Skeletal muscle satellite cell (primary cell): ENCODE results near the gene TPP1.

Source experiments
- H3K27me3 ChIP-seq: 2 replicates; pipeline ENCODE4 v1.7.0; 2013; ENCODE audit warnings: low read length; ENCODE audit not compliant: control insufficient read depth, insufficient read depth
- H3K36me3 ChIP-seq: 2 replicates; pipeline ENCODE4 v1.7.0; 2013; ENCODE audit warnings: mild to moderate bottlenecking, control low read depth, low read length; ENCODE audit not compliant: insufficient read depth
- H3K4me1 ChIP-seq: 2 replicates; pipeline ENCODE4 v1.7.0; 2013; ENCODE audit warnings: low read length; ENCODE audit not compliant: control insufficient read depth, insufficient read depth
- H3K4me2 ChIP-seq: 2 replicates; pipeline ENCODE4 v1.7.0; 2013; ENCODE audit warnings: mild to moderate bottlenecking, low read length
- H3K4me3 ChIP-seq: 2 replicates; pipeline ENCODE4 v1.7.0; 2013; ENCODE audit warnings: low read length
- H3K9ac ChIP-seq: 2 replicates; pipeline ENCODE4 v1.7.0; 2013; ENCODE audit warnings: mild to moderate bottlenecking, low read depth, low read length, moderate library complexity
- H3K9me3 ChIP-seq: replicated peaks from 2 replicates; pipeline ENCODE4 v1.7.0; 2013; ENCODE audit warnings: mild to moderate bottlenecking, control low read depth, low read length

The TPP1 gene

DNA sequence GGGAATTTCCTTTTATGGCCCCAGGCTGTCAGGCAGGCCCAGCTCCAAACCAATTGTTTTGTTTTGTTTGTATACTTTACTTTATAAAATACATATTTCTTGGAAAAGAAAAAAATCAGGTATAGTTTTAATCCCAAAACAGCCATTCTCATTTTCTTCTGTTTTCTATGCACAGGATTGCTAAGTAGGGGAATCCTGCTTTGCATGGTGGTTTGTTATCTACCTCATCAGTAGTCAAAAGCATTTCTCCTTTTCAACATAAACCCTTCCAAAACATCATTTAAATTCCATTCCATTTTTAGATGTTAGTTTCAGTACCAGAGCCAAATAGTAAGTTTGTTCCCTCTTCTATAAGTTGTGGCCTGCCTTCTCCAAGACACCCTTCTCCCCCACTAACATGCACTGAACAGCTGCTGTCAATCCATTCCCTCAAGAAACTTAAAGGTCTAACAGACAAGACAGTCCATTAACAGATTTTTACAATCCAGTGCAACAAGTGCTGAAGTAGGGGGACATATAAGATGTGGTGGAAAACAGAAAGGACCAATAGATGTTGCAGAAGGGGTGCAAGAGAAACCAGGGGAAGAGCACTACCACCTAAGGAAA, 11.9 kb downstream of the TPP1 start:
- Histone ChIP-seq H3K4me1 (peaks cover 56% of the 10 kb centered on the region), H3K9me3 (no peaks in the 10 kb centered on the region), H3K9ac (peak overlapping the region; percentile 43), H3K4me2 (peak overlapping the region; percentile 54), H3K36me3 (peaks cover 44% of the 10 kb centered on the region), H3K4me3 (no peak overlapping the region), H3K27me3 (no peaks in the 10 kb centered on the region)

DNA sequence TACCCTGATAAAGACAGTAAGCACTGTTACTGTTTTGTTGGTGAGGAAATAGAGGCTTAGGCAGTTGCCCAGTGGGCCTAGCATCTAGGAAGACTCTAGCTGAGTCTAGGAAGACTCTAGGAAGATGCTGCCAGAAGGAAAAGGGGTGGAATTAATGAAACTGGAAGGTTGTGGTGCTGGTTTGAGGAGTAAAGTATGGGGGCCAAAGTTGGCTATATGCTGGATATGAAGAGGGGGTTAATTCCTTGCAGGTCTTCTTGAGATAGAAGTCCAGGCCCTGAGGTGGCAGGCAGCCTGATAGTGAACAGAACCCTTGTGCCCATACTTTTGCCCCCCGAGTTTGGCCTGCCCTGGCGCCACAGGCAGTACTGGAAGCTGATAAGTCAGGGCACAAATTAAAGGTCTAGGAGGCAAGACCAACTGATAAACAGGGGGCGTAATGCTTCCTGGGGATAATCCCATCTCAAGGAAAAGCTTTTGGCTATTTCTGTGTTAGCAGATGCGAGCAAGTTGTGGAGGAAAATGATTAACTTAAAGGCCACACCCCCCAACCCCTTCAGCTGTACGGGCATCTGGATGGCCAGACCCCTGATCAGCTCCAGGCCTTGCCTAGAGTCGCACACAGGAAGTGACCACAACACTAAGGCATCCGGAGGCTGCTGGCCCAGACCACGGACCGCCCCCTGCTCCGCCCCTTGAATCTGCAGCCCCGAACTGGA, 12.6 kb downstream of the TPP1 start:
- peaks cover 62% of the 10 kb centered on the region for H3K4me1 ChIP-seq
- H3K36me3 ChIP-seq = peaks cover 45% of the 10 kb centered on the region
- no peaks in the 10 kb centered on the region for H3K9me3 ChIP-seq
- H3K9ac ChIP-seq = peak overlapping the region; percentile 70
- H3K27me3 ChIP-seq = no peaks in the 10 kb centered on the region
- peak overlapping the region; percentile 50 for H3K4me3 ChIP-seq
- peak overlapping the region; percentile 66 for H3K4me2 ChIP-seq

DNA sequence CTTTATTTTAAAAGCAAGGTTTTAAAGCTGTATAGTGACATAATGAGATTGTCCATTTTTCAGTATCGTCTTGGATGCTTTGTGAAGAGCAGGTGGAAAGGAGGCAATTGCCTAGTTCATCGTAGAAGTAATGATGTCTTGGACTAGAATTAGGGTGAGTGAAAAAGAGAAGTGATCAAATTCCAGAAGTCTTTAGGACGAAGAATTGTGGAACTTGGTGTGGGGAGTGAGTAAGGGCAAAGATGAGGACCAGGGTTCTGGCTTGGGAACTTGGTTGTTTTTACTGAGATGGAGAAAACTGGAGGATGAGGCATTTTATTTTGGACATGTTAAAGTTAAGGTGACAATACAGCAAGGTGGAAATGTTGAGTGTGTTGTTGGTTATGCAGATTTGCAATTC, 14.4 kb downstream of the TPP1 start:
- no peaks in the 10 kb centered on the region for H3K27me3 ChIP-seq
- H3K9me3 ChIP-seq = no peaks in the 10 kb centered on the region
- peak overlapping the region; percentile 89 for H3K4me3 ChIP-seq
- peaks cover 51% of the 10 kb centered on the region for H3K4me1 ChIP-seq
- H3K36me3 ChIP-seq = peaks cover 41% of the 10 kb centered on the region
- H3K4me2 ChIP-seq = peak overlapping the region; percentile 92
- H3K9ac ChIP-seq = peak overlapping the region; percentile 94

DNA sequence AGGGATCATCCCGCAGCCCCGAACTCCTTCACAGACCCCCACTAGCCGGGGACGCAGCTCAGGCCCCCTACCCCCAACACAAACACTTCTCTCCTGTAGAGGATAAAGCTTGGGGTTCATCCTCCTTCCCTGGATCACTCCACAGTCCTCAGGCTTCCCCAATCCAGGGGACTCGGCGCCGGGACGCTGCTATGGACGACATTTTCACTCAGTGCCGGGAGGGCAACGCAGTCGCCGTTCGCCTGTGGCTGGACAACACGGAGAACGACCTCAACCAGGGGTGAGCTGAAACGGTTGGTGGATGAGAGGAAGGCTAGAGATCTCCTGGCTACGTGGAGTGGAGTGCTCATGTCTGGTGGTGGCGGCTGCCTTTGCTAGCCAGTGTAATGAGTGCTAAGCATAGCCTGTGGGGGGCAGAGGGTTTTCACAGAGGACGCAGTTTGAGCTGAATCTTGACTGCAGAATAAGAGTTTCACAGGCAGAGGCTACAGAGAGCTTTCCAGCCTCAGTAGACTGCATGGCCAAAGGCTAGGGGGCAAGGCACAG, 15.1 kb downstream of the TPP1 start:
- Histone ChIP-seq H3K4me2 (peak overlapping the region; percentile 92), H3K4me1 (peaks cover 48% of the 10 kb centered on the region), H3K4me3 (peak overlapping the region; percentile 89), H3K36me3 (peaks cover 41% of the 10 kb centered on the region), H3K9ac (peak overlapping the region; percentile 94), H3K9me3 (no peaks in the 10 kb centered on the region), H3K27me3 (no peaks in the 10 kb centered on the region)

DNA sequence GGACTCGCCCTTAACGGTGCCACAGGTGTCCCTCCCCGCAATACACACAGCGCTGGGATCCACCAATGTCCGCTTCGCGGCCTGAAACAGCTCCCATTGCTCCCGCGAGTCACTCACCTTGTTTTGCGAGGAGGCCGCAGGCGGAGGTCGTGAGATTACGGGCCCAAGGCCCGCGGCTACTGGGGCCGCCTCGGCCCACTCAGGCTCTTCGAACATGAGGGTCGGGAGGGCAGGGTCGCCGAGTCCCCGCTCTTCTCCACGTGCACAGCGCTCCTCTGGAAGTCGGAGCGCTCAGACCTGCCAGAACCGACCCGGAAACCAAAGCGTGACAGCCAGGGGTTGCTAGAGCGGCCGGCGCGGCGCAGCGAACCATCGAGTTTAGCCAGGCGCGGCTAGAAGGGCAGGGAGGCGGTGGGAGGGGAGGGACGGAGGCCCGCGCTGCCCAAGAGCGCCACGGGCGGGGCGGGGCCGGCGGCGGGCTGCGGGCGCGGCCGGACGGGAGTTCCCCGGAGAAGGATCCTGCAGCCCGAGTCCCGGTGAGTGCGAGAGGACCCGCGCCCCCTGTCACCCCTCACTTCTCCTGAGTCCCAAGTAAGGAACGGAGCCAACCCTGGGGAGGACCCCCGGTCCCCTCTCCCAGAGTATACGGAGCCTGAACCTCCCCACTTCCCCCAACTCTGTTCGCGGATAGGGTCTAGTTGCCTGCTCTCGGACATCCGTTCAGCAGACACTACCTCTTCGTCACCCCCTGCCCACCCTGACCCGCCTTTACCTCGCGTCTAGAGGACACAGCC, 15.7 kb downstream of the TPP1 start, which contains the start of the genes ILK and RRP8:
Gene ILK (plus strand): TSS at position 488 of the 794 bp plus-strand sequence. CDS start 498 bp downstream, outside the sequence.
Gene RRP8 (minus strand): TSS at position 330 of the 794 bp plus-strand sequence. CDS start 114 bp downstream, at position 216.
- Histone ChIP-seq H3K4me2 (peak within 1 kb of the TSS; percentile 92), H3K9me3 (no peaks in the 10 kb centered on the region), H3K4me1 (peaks cover 42% of the 10 kb centered on the region), H3K27me3 (no peaks in the 10 kb centered on the region), H3K4me3 (peak within 1 kb of the TSS; percentile 89), H3K9ac (peak within 1 kb of the TSS; percentile 94), H3K36me3 (peaks cover 40% of the 10 kb centered on the region)

DNA sequence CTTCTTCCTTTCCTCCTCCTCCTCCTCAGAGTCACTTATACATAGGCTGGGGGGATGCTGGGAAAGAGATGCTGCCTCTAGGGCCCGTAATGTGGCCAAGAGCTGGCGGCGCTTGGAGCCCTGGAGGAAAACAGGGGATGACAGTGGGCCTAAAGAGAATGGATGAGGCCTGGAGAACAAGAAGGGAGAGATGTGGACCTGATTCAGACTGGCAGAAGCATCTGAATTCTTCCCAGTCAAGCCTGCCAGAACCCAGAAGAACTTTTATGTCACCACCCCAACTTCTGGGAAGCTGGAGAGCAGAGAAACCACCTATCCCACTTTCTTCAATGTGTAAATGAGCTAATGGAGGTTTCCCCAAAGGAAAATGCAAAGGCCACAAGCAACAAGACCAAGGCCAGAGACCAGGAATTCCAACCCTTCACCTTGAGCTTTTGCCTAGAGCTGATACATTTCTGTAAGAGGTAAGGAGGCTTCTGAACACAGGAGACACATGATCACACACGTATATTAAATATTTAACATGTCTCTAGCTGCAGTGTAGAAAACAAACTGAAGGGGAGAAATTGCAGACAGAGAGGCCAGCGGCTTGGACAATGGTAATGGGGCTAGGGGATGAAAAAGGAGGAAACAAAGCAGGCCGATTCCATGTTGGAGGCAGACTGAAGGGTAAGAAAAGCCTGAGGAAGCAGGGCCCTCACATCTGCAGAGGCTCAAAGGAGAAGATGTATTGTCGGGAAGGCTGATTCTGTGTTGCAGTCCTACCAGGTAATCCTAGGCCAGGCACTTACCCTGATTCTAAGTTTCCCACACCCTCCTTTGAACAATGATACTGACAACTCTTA, 16.9 kb downstream of the TPP1 start:
- Histone ChIP-seq H3K4me1 (peaks cover 30% of the 10 kb centered on the region), H3K9me3 (no peaks in the 10 kb centered on the region), H3K9ac (peak overlapping the region; percentile 94), H3K27me3 (no peaks in the 10 kb centered on the region), H3K36me3 (peaks cover 35% of the 10 kb centered on the region), H3K4me3 (peak overlapping the region; percentile 89), H3K4me2 (peak overlapping the region; percentile 92)

DNA sequence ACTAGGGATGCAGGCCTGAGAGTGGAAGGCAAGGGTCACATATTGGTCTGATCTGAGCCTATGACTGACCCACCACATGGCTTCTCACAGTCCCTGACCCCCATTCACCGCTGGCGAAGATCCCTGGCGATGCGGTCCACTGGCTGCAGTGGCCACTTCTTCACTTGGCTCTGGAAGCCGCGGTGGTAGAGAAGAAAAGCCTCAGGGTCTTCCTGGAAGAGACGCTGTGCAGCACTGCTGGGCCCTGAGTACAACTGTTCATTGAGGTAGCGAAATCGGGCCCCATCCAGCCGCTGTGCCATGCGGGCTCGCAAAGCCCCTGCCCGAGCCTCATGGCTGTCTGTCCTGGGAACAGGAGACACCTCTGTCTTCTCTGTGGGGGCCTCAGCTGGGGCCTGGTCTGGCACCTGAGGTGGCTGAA, 18.2 kb downstream of the TPP1 start:
- H3K36me3 ChIP-seq = peaks cover 46% of the 10 kb centered on the region

DNA sequence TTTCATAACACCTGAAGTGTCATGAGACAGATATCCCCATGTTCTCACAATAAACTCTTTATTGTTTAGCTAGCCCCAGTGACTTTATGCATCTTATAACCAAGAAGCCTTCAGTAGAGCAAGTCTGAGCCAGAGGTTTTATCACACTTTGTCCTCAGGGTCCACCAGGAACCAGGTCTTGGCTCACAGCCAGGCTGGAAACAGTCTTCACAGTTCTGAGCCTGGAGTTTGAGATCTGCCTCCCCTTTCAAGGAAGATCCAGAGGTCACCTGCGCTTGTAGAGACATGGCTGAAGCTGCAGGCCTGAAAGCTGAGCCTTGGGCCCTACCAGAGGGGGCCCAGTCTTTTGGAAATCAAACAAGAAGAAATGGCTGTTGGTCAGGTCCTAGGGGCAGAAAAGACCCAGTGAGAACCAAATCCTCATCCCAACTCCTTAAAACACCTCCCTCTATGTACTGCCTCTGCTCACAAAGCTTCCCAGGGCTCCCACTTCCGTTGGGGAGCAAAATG, 19.3 kb downstream of the TPP1 start:
- Histone ChIP-seq H3K36me3 (peaks cover 53% of the 10 kb centered on the region), H3K27me3 (no peaks in the 10 kb centered on the region), H3K9ac (no peak overlapping the region), H3K4me3 (no peak overlapping the region), H3K4me1 (peaks cover 9% of the 10 kb centered on the region), H3K4me2 (no peak overlapping the region), H3K9me3 (no peaks in the 10 kb centered on the region)

More for the DNA sequence above, 18.2 kb downstream of the TPP1 start:
- Histone ChIP-seq H3K4me1 (peaks cover 18% of the 10 kb centered on the region), H3K4me2 (no peak overlapping the region), H3K4me3 (no peak overlapping the region), H3K9me3 (no peaks in the 10 kb centered on the region), H3K9ac (no peak overlapping the region), H3K27me3 (no peaks in the 10 kb centered on the region)

DNA sequence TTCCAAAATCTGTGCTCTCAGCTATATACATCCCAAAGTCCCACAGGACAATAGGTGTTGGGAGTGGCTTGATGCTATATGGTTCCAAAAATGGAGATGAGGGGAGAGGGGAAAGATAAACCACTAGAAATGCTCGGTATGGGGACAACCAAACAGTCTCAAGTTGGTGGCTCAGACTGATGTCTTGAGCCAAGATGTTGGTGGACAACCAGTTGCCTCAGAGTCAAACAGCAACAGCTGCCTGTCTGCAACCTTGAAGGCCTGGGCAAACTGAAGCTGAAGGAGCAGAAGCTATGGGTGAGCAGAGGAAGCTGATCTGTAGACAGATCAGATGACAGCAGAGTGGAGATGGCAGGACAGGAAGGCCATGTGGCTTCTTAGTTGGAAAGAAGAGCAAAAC, 19.8 kb downstream of the TPP1 start:
- Histone ChIP-seq H3K36me3 (peaks cover 53% of the 10 kb centered on the region), H3K4me1 (peaks cover 9% of the 10 kb centered on the region), H3K9me3 (no peaks in the 10 kb centered on the region), H3K4me3 (no peak overlapping the region), H3K27me3 (no peaks in the 10 kb centered on the region), H3K9ac (no peak overlapping the region), H3K4me2 (no peak overlapping the region)

DNA sequence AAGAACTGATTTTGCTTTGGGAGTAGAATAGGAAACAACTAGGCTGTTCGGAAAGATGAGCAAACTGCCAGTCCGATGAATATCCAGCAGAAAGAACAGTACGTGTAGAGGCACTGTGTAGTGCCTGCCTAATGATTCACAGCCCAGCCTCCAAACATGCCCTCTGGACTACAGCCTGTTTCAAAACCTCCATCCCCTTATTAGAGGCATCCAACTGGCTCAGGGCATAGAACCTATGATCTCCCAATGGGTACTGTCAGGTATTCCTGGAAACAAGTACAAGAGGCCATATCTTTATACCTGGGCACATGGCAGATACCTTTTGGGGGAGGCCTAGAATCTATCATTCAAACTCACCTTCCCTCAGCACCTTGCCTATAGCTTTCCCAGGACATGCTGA, 20.7 kb downstream of the TPP1 start:
- no peak overlapping the region for H3K9ac ChIP-seq

More for the DNA sequence above, 20.7 kb downstream of the TPP1 start:
- Histone ChIP-seq H3K27me3 (no peaks in the 10 kb centered on the region), H3K4me1 (peaks cover 9% of the 10 kb centered on the region), H3K4me2 (no peak overlapping the region), H3K36me3 (peaks cover 53% of the 10 kb centered on the region), H3K9me3 (no peaks in the 10 kb centered on the region), H3K4me3 (no peak overlapping the region)
